Ectodermal cell (in vitro differentiated cells): ENCODE results near the gene TFCP2.

Experiments
- H3K27ac ChIP-seq: 2 replicates; pipeline ENCODE4 v1.7.0; 2013; ENCODE audit warnings: mild to moderate bottlenecking, low read depth, low read length; ENCODE audit not compliant: insufficient read depth, poor library complexity, severe bottlenecking
- H3K27me3 ChIP-seq: 2 replicates; pipeline ENCODE4 v1.7.0; 2013; ENCODE audit warnings: mild to moderate bottlenecking, low read length; ENCODE audit not compliant: insufficient read depth, control insufficient read depth, poor library complexity, severe bottlenecking
- H3K36me3 ChIP-seq: one replicate; pipeline ENCODE4 v1.7.0; 2013; ENCODE audit warnings: low read length; ENCODE audit not compliant: control insufficient read depth, insufficient read depth
- H3K4me1 ChIP-seq: one replicate; pipeline ENCODE4 v1.7.0; 2013; ENCODE audit warnings: low read length; ENCODE audit not compliant: control insufficient read depth, insufficient read depth
- H3K4me3 ChIP-seq: 2 replicates; pipeline ENCODE4 v1.7.0; 2013; ENCODE audit warnings: low read depth, low read length, control low read depth; ENCODE audit not compliant: insufficient read depth
- H3K9me3 ChIP-seq: 2 replicates; pipeline ENCODE4 v1.7.0; 2013; ENCODE audit warnings: mild to moderate bottlenecking, low read length, moderate library complexity; ENCODE audit not compliant: control insufficient read depth
- WGBS, 2 experiments: methylation state at CpG; one replicate each; pipeline ENCODE4 v1.1.7; 2013; ENCODE audit warnings: missing lambda C conversion rate in 2 of 2; 5-methylcytosine and 5-hydroxymethylcytosine counted together

The TFCP2 gene

GRCh38 chr12:51210690-51211395 is 37.9 kb upstream of the TFCP2 start:
- Histone ChIP-seq H3K36me3 (no peaks in the 10 kb centered on the region), H3K27ac (no peak overlapping the region), H3K4me3 (no peak overlapping the region), H3K9me3 (no peaks in the 10 kb centered on the region), H3K4me1 (no peaks in the 10 kb centered on the region), H3K27me3 (no peaks in the 10 kb centered on the region)
- 73 to 75% methylated on average over 2 of the region's 2 CpGs for WGBS, 2 experiments

GRCh38 chr12:51209259-51209658 is 36.3 kb upstream of the TFCP2 start:
- Histone ChIP-seq H3K36me3 (no peaks in the 10 kb centered on the region), H3K9me3 (no peaks in the 10 kb centered on the region), H3K27ac (no peak overlapping the region), H3K4me1 (no peaks in the 10 kb centered on the region), H3K4me3 (no peak overlapping the region), H3K27me3 (no peaks in the 10 kb centered on the region)
- 95 to 100% methylated on average over 2 of the region's 2 CpGs for WGBS, 2 experiments

GRCh38 chr12:51208016-51208660 is 35.2 kb upstream of the TFCP2 start:
- Histone ChIP-seq H3K4me3 (no peak overlapping the region), H3K9me3 (no peaks in the 10 kb centered on the region), H3K27me3 (no peaks in the 10 kb centered on the region), H3K36me3 (no peaks in the 10 kb centered on the region), H3K4me1 (no peaks in the 10 kb centered on the region), H3K27ac (no peak overlapping the region)
- 95 to 97% methylated on average over 6 to 7 of the region's 7 CpGs for WGBS, 2 experiments

- Histone ChIP-seq H3K4me3 (no peak overlapping the region), H3K27me3 (no peaks in the 10 kb centered on the region), H3K9me3 (no peaks in the 10 kb centered on the region), H3K36me3 (no peaks in the 10 kb centered on the region), H3K27ac (no peak overlapping the region), H3K4me1 (no peaks in the 10 kb centered on the region)
- WGBS, 2 experiments, result 90 to 94% methylated on average over 6 of the region's 6 CpGs
Measured at GRCh38 chr12:51205350-51205749, 32.4 kb upstream of the TFCP2 start.

- WGBS, 2 experiments, result 95% methylated on average over 5 of the region's 5 CpGs
Measured at GRCh38 chr12:51202718-51203117, 29.8 kb upstream of the TFCP2 start.

GRCh38 chr12:51200806-51201205 is 27.9 kb upstream of the TFCP2 start:
- H3K36me3 ChIP-seq, result no peaks in the 10 kb centered on the region
- no peaks in the 10 kb centered on the region for H3K9me3 ChIP-seq
- 94 to 95% methylated on average over 9 of the region's 9 CpGs for WGBS, 2 experiments
- H3K27me3 ChIP-seq, result no peaks in the 10 kb centered on the region
- H3K4me3 ChIP-seq, result no peak overlapping the region
- no peaks in the 10 kb centered on the region for H3K4me1 ChIP-seq
- no peak overlapping the region for H3K27ac ChIP-seq

More at GRCh38 chr12:51202718-51203117, 29.8 kb upstream of the TFCP2 start:
- Histone ChIP-seq H3K4me1 (no peaks in the 10 kb centered on the region), H3K27ac (no peak overlapping the region), H3K36me3 (no peaks in the 10 kb centered on the region), H3K27me3 (no peaks in the 10 kb centered on the region), H3K9me3 (no peaks in the 10 kb centered on the region), H3K4me3 (no peak overlapping the region)

GRCh38 chr12:51200156-51200555 is 27.2 kb upstream of the TFCP2 start:
- H3K27me3 ChIP-seq, result no peaks in the 10 kb centered on the region
- H3K36me3 ChIP-seq, result no peaks in the 10 kb centered on the region
- no peak overlapping the region for H3K4me3 ChIP-seq
- H3K4me1 ChIP-seq, result no peaks in the 10 kb centered on the region
- H3K27ac ChIP-seq, result no peak overlapping the region
- WGBS, 2 experiments, result 95 to 96% methylated on average over 7 of the region's 7 CpGs
- no peaks in the 10 kb centered on the region for H3K9me3 ChIP-seq

GRCh38 chr12:51199366-51199945 is 26.5 kb upstream of the TFCP2 start:
- Histone ChIP-seq H3K4me3 (no peak overlapping the region), H3K27me3 (no peaks in the 10 kb centered on the region), H3K36me3 (no peaks in the 10 kb centered on the region), H3K4me1 (no peaks in the 10 kb centered on the region), H3K9me3 (no peaks in the 10 kb centered on the region), H3K27ac (no peak overlapping the region)
- 91% methylated on average over 10 of the region's 10 CpGs for WGBS, 2 experiments

GRCh38 chr12:51198568-51199365 is 25.8 kb upstream of the TFCP2 start:
- Histone ChIP-seq H3K4me1 (no peaks in the 10 kb centered on the region), H3K36me3 (no peaks in the 10 kb centered on the region), H3K4me3 (no peak overlapping the region), H3K27me3 (no peaks in the 10 kb centered on the region), H3K27ac (no peak overlapping the region), H3K9me3 (no peaks in the 10 kb centered on the region)
- 90 to 92% methylated on average over 16 of the region's 16 CpGs for WGBS, 2 experiments
